Activated CD8-positive, alpha-beta memory T cell treated with anti-CD3 and anti-CD28 coated beads, Interleukin-2, amount 50 U/mL, for 1 hour (primary cell): Measurements from ENCODE around the gene LRPAP1.
"Not testable (repeated sequence)": the region's sequence is repeated elsewhere in the genome, so short reads cannot be mapped to it uniquely, and the experiment has no call there.

ENCODE experiments used
- DNase-seq: peaks from one replicate; pipeline ENCODE4 v3.0.0-alpha.2; 2020; ENCODE audit errors: extremely low read depth

Gene LRPAP1

GRCh38 chr4:3562127-3562526, 29.9 kb upstream of the LRPAP1 start:
- not testable (repeated sequence) for DNase-seq

DNA sequence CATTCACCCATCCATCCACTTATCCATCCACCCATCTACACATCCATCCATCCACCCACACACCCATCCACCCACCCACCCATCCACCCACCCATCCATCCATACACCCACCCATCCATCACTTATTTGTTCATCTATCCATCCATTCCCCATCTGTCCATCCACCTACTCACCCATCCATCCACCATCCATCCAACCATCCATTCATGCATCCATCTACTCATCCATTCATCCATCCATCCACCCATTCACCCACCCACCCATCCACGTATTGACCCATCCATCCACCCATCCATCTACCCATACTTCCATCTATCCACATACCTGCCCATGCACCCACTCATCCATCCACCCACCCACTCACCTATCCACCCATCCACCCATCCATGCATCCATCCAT, 28.2 kb upstream of the LRPAP1 start:
- DNase-seq, result not testable (repeated sequence)

DNA sequence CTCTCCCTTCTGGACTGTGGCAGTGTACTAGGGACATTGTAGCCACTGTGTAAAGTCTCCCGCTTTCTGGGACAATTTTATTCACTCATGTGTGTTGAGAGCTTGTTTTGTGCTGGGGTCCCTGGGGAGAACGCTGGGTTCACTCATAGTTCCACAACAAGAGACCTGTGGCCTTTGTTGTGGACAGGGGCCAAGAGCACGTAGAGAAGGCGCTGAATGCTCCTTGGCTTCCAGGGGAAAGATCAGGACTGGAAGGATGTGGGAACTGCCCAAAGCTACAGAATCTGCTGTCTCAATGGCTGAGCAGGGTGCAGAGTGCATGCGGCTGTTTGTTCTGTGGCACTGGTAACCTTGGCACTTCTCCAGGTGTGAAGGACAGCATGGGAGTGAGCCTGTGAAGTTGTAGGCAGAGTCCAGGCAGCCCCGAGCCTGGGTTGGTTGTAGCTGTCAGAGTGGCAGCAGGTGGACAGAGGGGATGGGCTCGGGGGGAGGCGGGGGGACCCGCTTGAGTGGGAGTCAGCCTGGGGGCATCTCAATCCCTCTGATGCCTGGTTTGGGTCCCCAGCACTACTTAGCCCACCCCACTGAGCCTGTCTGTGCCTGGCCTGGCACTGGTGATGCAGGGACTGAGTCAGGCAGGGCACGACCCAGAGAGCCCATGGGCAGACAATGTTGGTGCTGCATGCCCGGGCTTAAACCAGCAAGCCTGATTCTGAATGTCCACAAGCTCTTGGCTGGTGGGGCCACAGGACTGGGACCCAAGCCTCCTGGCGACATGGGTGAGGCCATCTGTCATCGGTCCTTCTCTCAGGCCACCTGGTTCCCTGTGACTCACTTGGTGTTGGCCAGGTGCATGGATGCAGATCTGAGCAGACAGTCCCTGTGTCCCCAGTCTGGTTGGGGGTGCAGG, 27.4 kb upstream of the LRPAP1 start:
- DNase-seq, result not testable (repeated sequence)

- not testable (repeated sequence) for DNase-seq
Observed at GRCh38 chr4:3558514-3558836, 26.3 kb upstream of the LRPAP1 start.

- DNase-seq, result not testable (repeated sequence)
Observed at GRCh38 chr4:3557676-3558513, 25.7 kb upstream of the LRPAP1 start.

- not testable (repeated sequence) for DNase-seq
Observed at GRCh38 chr4:3557088-3557492, 24.9 kb upstream of the LRPAP1 start.

DNA sequence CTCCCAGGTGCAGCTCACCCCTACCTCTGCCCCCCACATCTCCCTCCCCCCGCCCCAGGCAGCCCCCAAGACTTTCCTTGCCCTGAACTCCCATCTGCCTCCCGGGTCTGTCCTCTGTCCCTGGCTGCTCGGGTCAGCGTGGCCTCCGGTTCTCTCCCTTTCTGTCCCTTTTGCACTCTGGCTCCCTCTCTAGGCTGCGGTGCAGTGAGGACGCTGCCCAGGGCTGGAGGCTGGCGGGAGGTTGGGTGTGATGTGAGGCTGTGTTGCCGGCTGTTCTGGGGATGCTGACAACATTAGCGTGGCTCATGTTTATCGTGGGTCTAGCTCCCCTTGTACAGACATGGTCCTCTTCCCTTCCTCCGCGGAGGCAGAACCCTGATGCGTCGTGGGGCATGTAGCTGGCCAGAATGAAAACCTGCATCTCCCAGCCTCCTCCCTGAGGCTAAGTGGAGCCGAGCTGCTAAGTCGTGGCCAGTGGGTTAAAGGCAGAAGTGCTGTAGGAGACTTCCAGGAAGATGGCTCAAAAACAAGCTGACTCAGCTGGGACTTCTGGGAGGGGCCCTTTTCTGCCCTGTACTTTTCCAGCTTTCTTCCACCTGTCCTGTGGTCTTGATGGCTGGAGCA, 24.1 kb upstream of the LRPAP1 start:
- DNase-seq, result not testable (repeated sequence)

- DNase-seq, result not testable (repeated sequence)
Observed at GRCh38 chr4:3555459-3556070, 23.3 kb upstream of the LRPAP1 start.

DNA sequence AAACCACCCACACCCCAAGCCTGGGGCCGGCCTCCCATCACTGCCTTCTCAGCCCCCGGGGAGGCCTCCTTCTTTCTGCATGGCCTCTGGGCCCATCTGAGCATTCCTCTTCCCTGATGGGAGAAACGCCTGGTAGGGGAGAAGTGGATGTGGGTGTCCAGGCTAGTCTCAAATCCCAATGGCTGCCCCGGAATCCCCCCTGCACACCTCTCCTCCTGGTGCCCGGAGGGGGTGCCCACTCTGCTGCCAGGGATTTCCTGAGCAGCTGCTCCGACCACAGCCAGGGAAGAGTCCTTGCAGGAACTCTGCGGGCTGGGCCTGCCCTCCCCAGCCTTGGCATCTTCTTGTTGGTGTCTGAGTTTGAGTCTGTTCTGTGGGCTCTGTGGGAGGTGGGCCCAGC, 19.1 kb upstream of the LRPAP1 start:
- not testable (repeated sequence) for DNase-seq

DNA sequence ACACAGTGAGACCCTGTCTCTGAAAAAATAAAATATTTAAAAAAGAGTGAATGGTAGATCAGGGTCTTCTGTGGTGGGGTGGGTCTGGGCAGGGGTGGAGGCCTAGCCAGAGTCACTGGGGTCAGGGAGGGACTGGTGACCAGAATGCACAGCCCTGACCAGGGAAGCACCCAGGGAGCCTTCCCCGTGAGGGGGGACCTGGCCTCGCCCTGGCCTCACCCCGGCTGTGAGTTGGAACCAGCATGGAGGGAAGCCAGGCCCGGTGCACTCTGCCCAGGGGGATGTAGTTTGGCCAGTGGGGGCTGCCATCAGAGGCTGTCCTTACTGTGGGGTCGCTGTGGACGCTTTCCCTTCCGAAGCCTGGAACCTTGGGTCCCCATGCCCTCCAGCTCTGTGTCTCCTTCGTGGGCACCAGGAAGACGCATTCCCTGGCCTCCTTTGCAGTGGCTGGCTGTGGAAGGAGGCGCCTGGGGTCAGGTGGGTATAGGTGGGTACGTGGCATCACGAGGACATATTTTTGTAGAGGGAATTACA, 18.6 kb upstream of the LRPAP1 start:
- DNase-seq, result not testable (repeated sequence)

DNA sequence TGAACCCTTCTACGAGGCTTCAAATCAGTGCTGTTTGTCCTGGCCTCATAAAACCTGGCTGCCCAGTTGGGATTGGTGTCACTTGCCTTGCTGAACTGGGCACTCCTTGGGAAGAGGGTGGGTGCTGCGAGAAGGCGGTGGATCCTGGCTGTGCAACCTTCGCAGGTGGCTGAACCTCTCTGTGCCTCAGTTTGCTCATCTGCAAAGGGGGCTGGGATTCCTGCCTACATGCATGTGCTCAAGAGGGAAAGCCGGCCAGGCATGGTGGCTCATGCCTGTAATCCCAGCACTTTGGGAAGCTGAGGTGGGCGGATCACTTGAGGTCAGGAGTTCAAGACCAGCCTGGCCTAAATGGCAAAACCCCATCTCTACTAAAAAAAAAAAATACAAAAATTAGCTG, 17.8 kb upstream of the LRPAP1 start:
- DNase-seq, result not testable (repeated sequence)

GRCh38 chr4:3549694-3550001, 17.4 kb upstream of the LRPAP1 start:
- not testable (repeated sequence) for DNase-seq

DNA sequence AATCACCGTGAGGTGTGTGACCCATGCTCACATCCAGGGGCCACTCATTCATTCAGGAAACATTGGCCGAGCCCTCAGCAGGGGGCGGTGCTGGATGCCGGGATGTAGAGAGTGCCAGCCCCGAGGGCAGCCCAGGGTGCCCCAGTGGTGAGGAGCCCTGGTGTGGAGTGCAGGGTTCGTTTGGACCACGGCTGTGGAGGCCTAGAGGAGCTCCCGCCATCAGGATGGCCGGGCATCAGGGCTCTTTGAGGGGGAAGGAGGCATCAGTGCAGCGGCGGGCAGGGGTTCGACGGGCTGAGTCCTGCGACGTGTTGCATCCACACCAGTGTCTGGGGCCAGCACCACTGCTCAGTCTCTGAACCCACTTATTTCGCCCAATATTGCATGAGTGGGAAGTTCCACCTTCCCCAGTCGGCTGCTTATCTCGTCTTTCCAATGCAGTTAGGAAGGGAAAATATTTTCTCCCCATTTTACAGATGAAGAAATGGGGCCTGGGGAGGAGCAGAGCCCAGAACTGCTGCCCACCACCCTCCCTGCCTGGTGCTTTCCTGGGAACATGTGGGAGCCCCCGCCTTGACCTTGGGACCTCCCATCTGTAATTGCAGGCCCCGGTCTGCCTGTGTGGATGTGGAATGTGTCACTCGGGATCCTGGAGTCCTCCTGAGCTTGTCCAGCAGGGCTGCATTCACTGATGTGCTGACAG, 16.9 kb upstream of the LRPAP1 start:
- DNase-seq, result not testable (repeated sequence)

DNA sequence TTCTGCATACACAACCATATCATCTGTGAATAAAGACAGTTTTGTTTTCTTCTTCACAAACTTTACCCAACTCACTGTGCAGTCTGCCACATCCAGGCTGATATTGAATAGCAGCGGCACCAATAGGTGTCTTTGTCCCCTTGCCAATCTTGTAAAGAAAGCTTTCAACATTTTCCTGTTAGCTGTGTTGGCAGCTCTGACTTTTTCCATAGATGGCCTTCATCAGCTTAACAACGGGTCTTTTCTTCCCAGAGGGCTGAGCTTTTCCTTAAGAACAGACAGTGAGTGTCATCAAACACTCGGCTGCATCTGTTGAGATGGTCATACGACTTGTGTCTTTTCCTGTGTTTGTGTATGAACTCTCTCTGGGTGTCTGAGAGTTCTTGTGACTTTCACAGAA, 14.5 kb upstream of the LRPAP1 start:
- not testable (repeated sequence) for DNase-seq

DNA sequence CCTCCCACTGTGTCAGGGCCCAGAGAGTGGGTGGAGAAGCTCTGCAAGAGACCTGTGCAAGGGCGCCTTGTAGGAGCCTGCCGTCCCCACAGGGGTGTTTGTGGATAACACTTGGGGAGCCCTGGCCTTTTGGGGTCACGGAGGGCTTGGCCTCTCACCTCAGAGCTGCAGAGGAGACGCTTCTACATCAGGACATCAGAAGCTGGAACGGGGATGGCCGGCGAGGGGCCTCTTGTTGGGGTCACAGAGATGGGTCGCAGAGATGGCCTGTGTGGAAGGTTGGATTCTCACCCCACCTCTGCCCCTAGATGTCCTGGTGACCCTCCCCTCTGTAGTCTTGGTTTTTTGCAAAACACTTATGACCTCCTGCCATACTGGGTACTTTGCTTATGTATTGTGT, 13.1 kb upstream of the LRPAP1 start:
- DNase-seq, result not testable (repeated sequence)

- DNase-seq, result not testable (repeated sequence)
Observed at GRCh38 chr4:3544259-3545025, 12.2 kb upstream of the LRPAP1 start.

DNA sequence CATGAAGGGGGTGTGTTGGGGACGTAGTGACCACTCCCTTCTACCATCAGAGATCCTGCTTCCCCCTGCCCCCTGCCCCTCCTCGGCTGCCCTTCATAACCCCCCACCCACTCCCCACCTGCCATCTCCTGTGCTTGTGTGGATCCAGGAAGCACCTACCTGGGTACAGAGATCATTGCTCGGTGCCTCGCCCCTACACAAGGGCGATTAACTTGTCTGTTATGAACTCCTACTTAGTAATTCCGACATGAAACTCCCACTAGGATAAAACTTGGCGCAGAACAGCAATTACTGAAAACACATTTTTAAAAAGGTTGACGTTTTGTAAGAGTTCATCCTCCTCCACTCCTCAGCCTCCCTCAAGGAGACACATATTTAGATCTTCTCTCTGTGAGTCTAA, 11.2 kb upstream of the LRPAP1 start:
- not testable (repeated sequence) for DNase-seq

GRCh38 chr4:3538906-3539305, 6.7 kb upstream of the LRPAP1 start:
- not testable (repeated sequence) for DNase-seq

DNA sequence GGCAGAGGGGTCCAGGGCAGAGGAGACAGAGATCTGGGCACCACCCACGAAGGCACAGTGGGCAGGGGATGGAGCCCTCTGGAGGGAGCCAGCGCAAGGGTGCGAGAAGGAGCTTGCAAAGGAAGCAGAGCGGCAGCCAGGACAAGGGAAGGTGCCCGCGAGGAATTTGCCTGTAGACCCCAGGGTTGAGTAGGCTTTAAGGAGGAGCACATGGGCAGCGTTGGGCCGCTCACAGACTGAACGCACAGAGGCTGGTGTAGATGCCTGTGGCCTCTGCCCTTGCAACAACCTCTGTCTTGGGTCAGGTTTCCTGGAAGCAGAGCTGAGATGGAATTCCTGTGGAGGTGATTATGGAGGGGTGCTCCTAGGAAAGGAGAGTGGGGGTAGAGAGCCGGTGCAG, 3.6 kb upstream of the LRPAP1 start:
- DNase-seq, result not testable (repeated sequence)

DNA sequence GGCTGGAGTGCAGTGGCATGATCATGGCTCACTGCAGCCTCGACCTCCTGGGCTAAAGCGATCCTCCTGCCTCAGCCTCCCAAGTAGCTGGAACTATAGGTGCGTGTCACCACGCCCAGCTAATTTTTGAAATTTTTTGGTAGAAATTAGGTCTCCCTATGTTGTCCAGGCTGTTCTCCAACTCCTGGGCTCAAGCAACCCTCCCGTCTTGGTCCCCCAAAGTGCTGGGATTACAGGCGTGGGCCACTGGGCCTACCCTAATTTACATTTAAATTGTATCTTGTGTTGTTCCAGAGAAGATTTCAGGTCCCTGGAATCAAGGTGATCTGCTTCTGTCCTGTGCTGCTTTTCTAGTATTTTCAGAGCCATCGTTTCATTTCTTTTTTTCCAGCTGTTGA, 1.2 kb upstream of the LRPAP1 start:
- no peak for DNase-seq
